ENCODE results near the gene SVOPL.

Gene SVOPL

GRCh38 chr7:138563808-138564207, 137.4 kb downstream of the SVOPL start:
- DNase-seq (ENCODE audit: low read depth): no peak

- DNase-seq (ENCODE audit: low read depth): no peak
Observed at GRCh38 chr7:138559448-138559847, 141.7 kb downstream of the SVOPL start.

- DNase-seq (ENCODE audit: low read depth): no peak
Observed at GRCh38 chr7:138556771-138557484, 144.2 kb downstream of the SVOPL start.

GRCh38 chr7:138555684-138556083, 145.5 kb downstream of the SVOPL start:
- DNase-seq (ENCODE audit: low read depth): no peak

DNA sequence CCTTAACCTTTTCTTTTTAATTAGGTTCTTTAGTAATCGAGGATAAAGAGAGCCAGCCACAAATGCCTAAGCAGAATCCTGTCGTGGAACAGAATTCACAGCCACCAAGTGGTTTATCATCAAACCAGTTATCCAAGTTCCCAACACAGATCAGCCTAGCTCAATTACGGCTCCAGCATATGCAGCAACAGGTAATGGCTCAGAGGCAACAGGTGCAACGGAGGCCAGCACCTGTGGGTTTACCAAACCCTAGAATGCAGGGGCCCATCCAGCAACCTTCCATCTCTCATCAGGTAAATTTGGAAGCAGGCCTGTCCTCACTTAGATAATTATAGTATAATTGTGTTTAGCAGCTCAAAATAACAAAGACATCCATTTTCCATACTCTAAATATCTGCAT, 146.5 kb downstream of the SVOPL start:
- no peak for DNase-seq (ENCODE audit: low read depth)

DNA sequence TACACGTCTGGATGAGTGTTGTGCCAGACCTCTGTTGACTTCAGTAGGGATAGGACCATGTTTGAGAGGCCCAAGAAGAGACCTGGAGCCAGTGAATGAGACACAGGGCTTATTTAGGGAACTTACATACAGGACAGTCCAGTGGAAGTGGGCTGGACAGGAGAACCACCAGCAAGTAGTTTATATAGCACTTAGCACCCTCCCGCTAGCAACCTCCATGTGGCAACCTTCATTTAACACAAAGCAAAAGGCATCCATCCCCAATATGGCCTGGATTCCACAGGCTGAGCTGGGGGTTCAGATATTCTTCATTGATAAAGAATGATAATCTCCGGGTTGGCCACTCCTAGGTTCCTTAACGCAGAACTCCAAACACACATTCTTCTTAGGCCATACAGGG, 147.4 kb downstream of the SVOPL start:
- DNase-seq (ENCODE audit: low read depth): no peak

DNA sequence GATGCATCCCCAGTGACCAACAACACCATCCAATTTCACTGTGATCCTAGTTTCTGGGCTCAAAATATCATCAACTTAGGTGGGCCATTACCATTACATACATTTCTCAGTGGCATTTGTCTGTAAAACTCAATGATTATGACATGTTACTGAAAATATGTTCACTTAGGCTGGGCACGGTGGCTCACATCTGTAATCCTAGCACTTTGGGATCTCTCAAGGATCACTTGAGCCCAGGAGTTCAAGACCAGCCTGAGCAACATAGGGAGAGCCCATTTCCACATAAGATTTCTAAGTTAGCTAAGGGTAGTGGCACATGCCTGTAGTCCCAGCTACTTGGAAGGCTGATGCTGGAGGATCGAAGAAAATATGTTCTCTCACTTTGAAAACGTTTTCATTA, 150.1 kb downstream of the SVOPL start:
- DNase-seq (ENCODE audit: low read depth): no peak

GRCh38 chr7:138550337-138550736, 150.8 kb downstream of the SVOPL start:
- no peak for DNase-seq (ENCODE audit: low read depth)

DNA sequence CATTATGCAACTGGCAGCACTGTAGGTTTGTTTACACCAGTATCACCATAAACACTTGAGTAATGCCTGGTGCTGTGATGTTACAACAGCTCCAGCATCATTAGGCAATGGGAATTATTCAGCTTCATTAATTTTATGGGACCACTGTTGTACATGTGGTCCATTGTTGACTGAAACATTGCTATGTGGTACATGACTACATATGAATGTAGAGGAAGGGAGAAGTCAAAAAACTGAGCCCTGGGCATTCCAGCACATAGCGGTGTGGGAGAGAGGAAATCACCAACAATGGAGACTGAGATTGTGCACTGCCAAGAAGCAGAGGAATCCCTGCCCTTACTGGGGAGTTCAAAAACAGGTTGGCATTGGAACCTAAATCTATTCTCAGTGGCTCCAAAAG, 152.1 kb downstream of the SVOPL start:
- DNase-seq (ENCODE audit: low read depth): no peak

DNA sequence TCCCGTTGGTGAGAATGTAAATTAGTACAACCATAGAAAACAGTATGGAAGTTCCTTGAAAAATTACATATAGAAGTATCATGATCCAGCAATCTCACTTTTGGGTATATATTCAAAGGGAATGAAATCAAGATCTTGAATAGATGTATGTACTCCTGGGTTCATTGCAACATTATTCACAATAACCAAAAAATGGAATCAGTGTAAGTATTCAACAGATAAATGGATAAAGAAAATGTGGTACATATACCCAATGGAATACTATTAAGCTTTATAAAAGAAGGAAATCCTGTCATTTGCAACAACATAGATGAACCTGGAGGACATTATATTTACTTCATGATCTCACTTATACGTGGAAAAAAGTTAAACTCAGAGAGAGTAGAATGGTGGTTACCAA, 154.3 kb downstream of the SVOPL start:
- no peak for DNase-seq (ENCODE audit: low read depth)

- DNase-seq (ENCODE audit: low read depth): no peak
Observed at GRCh38 chr7:138546064-138546619, 155.0 kb downstream of the SVOPL start.

DNA sequence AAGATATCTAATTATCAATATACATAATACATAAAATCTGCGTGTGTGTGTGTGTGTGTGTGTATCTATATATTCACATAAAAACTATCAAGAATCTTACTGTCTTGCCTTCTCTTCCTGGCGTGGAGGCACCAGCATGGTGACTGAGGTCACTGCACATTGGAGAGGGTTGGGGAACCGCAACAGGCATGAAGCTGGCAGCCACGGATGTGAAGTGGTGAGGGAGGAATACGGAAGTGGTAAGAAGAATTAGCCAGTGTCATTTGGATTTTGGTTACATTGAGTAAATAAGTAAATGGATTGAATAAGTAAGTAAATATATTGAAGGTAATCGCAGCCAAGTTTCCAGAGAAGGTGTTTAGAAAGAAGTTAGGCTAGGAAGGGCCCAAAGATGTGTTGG, 156.0 kb downstream of the SVOPL start:
- no peak for DNase-seq (ENCODE audit: low read depth)
